ENCODE results near the gene STXBP1.

Gene STXBP1

GRCh38 chr9:127739614-127740330, 127.7 kb downstream of the STXBP1 start:
- FAIRE-seq: no peak

GRCh38 chr9:127741831-127742434, 129.9 kb downstream of the STXBP1 start:
- no peak for FAIRE-seq
